ENCODE data around the gene FAM174B.
"Not testable (repeated sequence)": the region's sequence is repeated elsewhere in the genome, so short reads cannot be mapped to it uniquely, and the experiment has no call there.

DNA sequence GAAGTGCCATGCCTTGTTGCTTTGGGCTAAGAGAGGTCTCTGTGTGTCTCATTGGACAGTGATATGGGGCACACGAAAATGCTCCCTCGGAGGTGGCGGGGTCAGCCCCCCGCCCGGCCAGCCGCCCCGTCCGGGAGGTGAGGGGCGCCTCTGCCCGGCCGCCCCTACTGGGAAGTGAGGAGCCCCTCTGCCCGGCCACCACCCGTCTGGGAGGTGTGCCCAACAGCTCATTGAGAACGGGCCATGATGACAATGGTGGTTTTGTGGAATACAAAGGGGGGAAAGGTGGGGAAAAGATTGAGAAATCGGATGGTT, 48.8 kb downstream of the FAM174B start:
- TF ChIP-seq, protein P1, sequence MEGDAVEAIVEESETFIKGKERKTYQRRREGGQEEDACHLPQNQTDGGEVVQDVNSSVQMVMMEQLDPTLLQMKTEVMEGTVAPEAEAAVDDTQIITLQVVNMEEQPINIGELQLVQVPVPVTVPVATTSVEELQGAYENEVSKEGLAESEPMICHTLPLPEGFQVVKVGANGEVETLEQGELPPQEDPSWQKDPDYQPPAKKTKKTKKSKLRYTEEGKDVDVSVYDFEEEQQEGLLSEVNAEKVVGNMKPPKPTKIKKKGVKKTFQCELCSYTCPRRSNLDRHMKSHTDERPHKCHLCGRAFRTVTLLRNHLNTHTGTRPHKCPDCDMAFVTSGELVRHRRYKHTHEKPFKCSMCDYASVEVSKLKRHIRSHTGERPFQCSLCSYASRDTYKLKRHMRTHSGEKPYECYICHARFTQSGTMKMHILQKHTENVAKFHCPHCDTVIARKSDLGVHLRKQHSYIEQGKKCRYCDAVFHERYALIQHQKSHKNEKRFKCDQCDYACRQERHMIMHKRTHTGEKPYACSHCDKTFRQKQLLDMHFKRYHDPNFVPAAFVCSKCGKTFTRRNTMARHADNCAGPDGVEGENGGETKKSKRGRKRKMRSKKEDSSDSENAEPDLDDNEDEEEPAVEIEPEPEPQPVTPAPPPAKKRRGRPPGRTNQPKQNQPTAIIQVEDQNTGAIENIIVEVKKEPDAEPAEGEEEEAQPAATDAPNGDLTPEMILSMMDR (IDR thresholded peaks at IDR 0.05; ENCODE audit: borderline replicate concordance, extremely low read depth, low read length, poor library complexity, severe bottlenecking), result not testable (repeated sequence)
- TF ChIP-seq EZH2 (IDR thresholded peaks at IDR 0.05; ENCODE audit: borderline replicate concordance, low read depth, low read length, severe bottlenecking), result not testable (repeated sequence)

Measured in DND-41 (cell line).